Endothelial cell of umbilical vein (primary cell): ENCODE results near the gene COG5.

Experiments
- GATA2 ChIP-seq: IDR thresholded peaks from 2 replicates; pipeline ENCODE4 v1.7.0; 2011; ENCODE audit warnings: low read depth, mild to moderate bottlenecking, moderate library complexity, mixed read lengths, low read length; ENCODE audit not compliant: insufficient read length, insufficient read depth
- MYC ChIP-seq: IDR thresholded peaks from one replicate; pipeline ENCODE4 v1.6.1; 2011; ENCODE audit warnings: mild to moderate bottlenecking, low read depth, low read length
- POLR2A ChIP-seq: IDR thresholded peaks from 2 replicates; pipeline ENCODE4 v1.6.1; 2012; ENCODE audit warnings: low read depth, mild to moderate bottlenecking, control low read depth, low read length
- POLR2AphosphoS5 ChIP-seq: IDR thresholded peaks from 2 replicates; pipeline ENCODE4 v1.6.1; 2012; ENCODE audit warnings: low read depth, mild to moderate bottlenecking, control low read depth, low read length, moderate library complexity; ENCODE audit not compliant: insufficient read depth
- TF ChIP-seq, protein P1 (sequence below), 2 donors: IDR thresholded peaks; 1 replicate in 1 of 2; 2 replicates in 1 of 2; pipeline ENCODE4 v1.5.1; 2011; ENCODE audit warnings: low read length in 2 of 2, mild to moderate bottlenecking in 2 of 2, moderate library complexity in 2 of 2, control low read depth in 1 of 2, inconsistent platforms in 1 of 2, low read depth in 1 of 2; ENCODE audit not compliant: insufficient read depth in 1 of 2; ENCODE audit errors: extremely low read depth in 1 of 2
- TF ChIP-seq, protein P2 (sequence below): IDR thresholded peaks from 2 replicates; pipeline ENCODE4 v1.6.1; 2011; ENCODE audit not compliant: insufficient read depth, insufficient read length

- TF ChIP-seq POLR2A (no peak), POLR2AphosphoS5 (no peak), MYC (no peak), GATA2 (no peak)
- TF ChIP-seq, protein P1, sequence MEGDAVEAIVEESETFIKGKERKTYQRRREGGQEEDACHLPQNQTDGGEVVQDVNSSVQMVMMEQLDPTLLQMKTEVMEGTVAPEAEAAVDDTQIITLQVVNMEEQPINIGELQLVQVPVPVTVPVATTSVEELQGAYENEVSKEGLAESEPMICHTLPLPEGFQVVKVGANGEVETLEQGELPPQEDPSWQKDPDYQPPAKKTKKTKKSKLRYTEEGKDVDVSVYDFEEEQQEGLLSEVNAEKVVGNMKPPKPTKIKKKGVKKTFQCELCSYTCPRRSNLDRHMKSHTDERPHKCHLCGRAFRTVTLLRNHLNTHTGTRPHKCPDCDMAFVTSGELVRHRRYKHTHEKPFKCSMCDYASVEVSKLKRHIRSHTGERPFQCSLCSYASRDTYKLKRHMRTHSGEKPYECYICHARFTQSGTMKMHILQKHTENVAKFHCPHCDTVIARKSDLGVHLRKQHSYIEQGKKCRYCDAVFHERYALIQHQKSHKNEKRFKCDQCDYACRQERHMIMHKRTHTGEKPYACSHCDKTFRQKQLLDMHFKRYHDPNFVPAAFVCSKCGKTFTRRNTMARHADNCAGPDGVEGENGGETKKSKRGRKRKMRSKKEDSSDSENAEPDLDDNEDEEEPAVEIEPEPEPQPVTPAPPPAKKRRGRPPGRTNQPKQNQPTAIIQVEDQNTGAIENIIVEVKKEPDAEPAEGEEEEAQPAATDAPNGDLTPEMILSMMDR (IDR thresholded peaks at IDR 0.05; ENCODE audit: extremely low read depth in 1 of 2, insufficient read depth in 1 of 2, low read depth in 1 of 2, low read length in 2 of 2), result no peak
- TF ChIP-seq, protein P2, sequence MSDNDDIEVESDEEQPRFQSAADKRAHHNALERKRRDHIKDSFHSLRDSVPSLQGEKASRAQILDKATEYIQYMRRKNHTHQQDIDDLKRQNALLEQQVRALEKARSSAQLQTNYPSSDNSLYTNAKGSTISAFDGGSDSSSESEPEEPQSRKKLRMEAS, result no peak
Measured at GRCh38 chr7:107390916-107391315, 172.8 kb downstream of the COG5 start.
